ENCODE results near the gene PKP1. TPM values are rescaled to one million over a fixed set of nuclear protein-coding genes. Genes with fewer than 3 reads are reported as not detected.

The PKP1 gene
- polyA plus RNA-seq, 1 donor (not counting 4 experiments of a cell fraction or from before 2014, with no cell fraction given): 169 TPM

DNA sequence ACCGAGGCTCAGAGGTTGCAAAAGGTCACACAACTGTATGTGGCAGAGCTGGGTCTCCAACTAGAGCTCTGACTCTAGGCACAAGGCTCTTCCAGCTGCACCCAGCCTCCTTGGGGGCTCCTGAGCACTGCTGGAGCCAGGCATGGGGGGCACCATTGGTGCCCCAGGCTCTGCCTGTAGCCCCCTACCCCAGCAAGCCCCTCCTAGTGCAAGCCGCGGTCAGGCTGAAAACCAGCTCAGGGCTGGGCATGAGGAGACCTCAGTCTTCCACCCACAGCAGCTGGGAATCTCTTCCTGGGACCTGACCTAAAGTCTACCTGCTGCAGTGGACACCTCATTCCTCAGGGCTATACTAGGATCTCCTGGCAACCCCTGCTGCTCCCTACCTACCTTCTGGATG, 79.6 kb downstream of the PKP1 start:
- Histone ChIP-seq H3K27ac (ENCODE audit: control insufficient read depth, insufficient read depth, low read length) (no peak overlapping the region), H3K4me3 (ENCODE audit: control insufficient read depth in 2 of 3, extremely low read depth in 1 of 3, insufficient read depth in 2 of 3, low read depth in 1 of 3, low read length in 3 of 3) (no peak overlapping the region), H3K9me1 (ENCODE audit: control insufficient read depth, extremely low read depth, insufficient read depth, low read length) (no peaks in the 10 kb centered on the region), H3K27me3 (ENCODE audit: control insufficient read depth, extremely low read depth, insufficient read depth, low read length) (peaks cover 24% of the 10 kb centered on the region), H3K4me2 (ENCODE audit: control insufficient read depth, extremely low read depth, insufficient read depth, low read depth, low read length) (no peak overlapping the region), H3K9ac (ENCODE audit: control insufficient read depth, extremely low read depth, insufficient read depth, low read length) (no peak overlapping the region), H3K36me3 (ENCODE audit: control insufficient read depth in 2 of 2, extremely low read depth in 1 of 2, insufficient read depth in 2 of 2, low read length in 2 of 2) (no peaks in the 10 kb centered on the region), H4K20me1 (ENCODE audit: control insufficient read depth, extremely low read depth, insufficient read depth, low read length) (no peaks in the 10 kb centered on the region), H2AFZ (ENCODE audit: control insufficient read depth, low read length) (no peak overlapping the region), H3K4me1 (ENCODE audit: control insufficient read depth, extremely low read depth, insufficient read depth, low read length) (peaks cover 11% of the 10 kb centered on the region), H3K79me2 (ENCODE audit: control insufficient read depth, insufficient read depth, low read length) (no peaks in the 10 kb centered on the region), H3K9me3 (ENCODE audit: control insufficient read depth, low read depth, low read length) (no peaks in the 10 kb centered on the region)
- FAIRE-seq (no peak), DNase-seq (ENCODE audit: low read depth, low spot score) (no peak)
- no peak for TF ChIP-seq EZH2 (IDR thresholded peaks at IDR 0.05; ENCODE audit: low read length)
- TF ChIP-seq, protein P1, sequence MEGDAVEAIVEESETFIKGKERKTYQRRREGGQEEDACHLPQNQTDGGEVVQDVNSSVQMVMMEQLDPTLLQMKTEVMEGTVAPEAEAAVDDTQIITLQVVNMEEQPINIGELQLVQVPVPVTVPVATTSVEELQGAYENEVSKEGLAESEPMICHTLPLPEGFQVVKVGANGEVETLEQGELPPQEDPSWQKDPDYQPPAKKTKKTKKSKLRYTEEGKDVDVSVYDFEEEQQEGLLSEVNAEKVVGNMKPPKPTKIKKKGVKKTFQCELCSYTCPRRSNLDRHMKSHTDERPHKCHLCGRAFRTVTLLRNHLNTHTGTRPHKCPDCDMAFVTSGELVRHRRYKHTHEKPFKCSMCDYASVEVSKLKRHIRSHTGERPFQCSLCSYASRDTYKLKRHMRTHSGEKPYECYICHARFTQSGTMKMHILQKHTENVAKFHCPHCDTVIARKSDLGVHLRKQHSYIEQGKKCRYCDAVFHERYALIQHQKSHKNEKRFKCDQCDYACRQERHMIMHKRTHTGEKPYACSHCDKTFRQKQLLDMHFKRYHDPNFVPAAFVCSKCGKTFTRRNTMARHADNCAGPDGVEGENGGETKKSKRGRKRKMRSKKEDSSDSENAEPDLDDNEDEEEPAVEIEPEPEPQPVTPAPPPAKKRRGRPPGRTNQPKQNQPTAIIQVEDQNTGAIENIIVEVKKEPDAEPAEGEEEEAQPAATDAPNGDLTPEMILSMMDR (optimal IDR thresholded peaks at IDR 0.05 in 1 of 3, IDR thresholded peaks at IDR 0.05 in 1 of 3, conservative IDR thresholded peaks at IDR 0.05 in 1 of 3; ENCODE audit: extremely low read depth in 1 of 3, insufficient read depth in 2 of 3, low read length in 3 of 3): no peak
- dilution Hi-C loops (cut with MboI; ENCODE audit: extremely low pct_ligation_motif_present, low sequenced_read_pairs): no loop called here

DNA sequence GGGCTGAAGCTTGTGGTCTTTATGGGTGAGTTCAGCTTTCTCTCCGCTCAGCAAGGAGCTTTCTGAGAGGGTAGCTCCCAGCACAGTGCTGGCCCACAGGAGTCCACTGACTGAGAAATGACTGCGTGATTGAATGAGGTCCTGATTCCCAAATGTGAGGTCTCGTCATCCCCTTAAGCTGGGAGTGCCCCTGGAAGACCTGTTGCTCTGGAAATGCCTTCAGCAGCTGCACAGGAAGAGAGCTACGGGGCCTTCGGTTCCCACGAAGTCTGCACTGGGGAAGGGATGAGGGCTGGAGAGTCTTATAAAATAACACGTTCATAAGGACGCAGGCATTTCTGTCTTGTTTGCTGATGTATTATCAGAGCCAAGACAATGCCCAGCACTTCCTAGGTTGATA, 80.2 kb downstream of the PKP1 start:
- no peak overlapping the region for H3K4me2 ChIP-seq (ENCODE audit: control insufficient read depth, extremely low read depth, insufficient read depth, low read depth, low read length)
- DNase-seq (ENCODE audit: low read depth, low spot score): no peak
- no peak overlapping the region for H2AFZ ChIP-seq (ENCODE audit: control insufficient read depth, low read length)
- no peaks in the 10 kb centered on the region for H3K36me3 ChIP-seq (ENCODE audit: control insufficient read depth in 2 of 2, extremely low read depth in 1 of 2, insufficient read depth in 2 of 2, low read length in 2 of 2)
- dilution Hi-C loops (cut with MboI; ENCODE audit: extremely low pct_ligation_motif_present, low sequenced_read_pairs): no loop called here
- no peak overlapping the region for H3K9ac ChIP-seq (ENCODE audit: control insufficient read depth, extremely low read depth, insufficient read depth, low read length)
- H4K20me1 ChIP-seq (ENCODE audit: control insufficient read depth, extremely low read depth, insufficient read depth, low read length): no peaks in the 10 kb centered on the region
- TF ChIP-seq, protein P1 (optimal IDR thresholded peaks at IDR 0.05 in 1 of 3, IDR thresholded peaks at IDR 0.05 in 1 of 3, conservative IDR thresholded peaks at IDR 0.05 in 1 of 3; ENCODE audit: extremely low read depth in 1 of 3, insufficient read depth in 2 of 3, low read length in 3 of 3): no peak
- no peak for TF ChIP-seq EZH2 (IDR thresholded peaks at IDR 0.05; ENCODE audit: low read length)
- no peak overlapping the region for H3K27ac ChIP-seq (ENCODE audit: control insufficient read depth, insufficient read depth, low read length)
- H3K9me3 ChIP-seq (ENCODE audit: control insufficient read depth, low read depth, low read length): no peaks in the 10 kb centered on the region
- H3K79me2 ChIP-seq (ENCODE audit: control insufficient read depth, insufficient read depth, low read length): no peaks in the 10 kb centered on the region
- H3K4me1 ChIP-seq (ENCODE audit: control insufficient read depth, extremely low read depth, insufficient read depth, low read length): peaks cover 5% of the 10 kb centered on the region
- H3K4me3 ChIP-seq (ENCODE audit: control insufficient read depth in 2 of 3, extremely low read depth in 1 of 3, insufficient read depth in 2 of 3, low read depth in 1 of 3, low read length in 3 of 3): no peak overlapping the region
- FAIRE-seq: no peak
- peaks cover 30% of the 10 kb centered on the region for H3K27me3 ChIP-seq (ENCODE audit: control insufficient read depth, extremely low read depth, insufficient read depth, low read length)
- no peaks in the 10 kb centered on the region for H3K9me1 ChIP-seq (ENCODE audit: control insufficient read depth, extremely low read depth, insufficient read depth, low read length)
